Breast epithelium (tissue), 3 donors: ENCODE data around the gene DYNLRB1.

Experiments
- POLR2A ChIP-seq: fragments of 450-650 bp; IDR thresholded peaks from one replicate; pipeline ENCODE4 v1.6.1; 2016; ENCODE audit warnings: antibody characterized with exemption, mild to moderate bottlenecking, moderate library complexity
- TF ChIP-seq, protein P1 (sequence below), 3 donors: fragments of 450-650 bp; IDR thresholded peaks; one replicate each; pipeline ENCODE4 v1.5.1; 2016 to 2017; ENCODE audit warnings: antibody characterized with exemption in 3 of 3, mild to moderate bottlenecking in 3 of 3, moderate library complexity in 3 of 3

DNA sequence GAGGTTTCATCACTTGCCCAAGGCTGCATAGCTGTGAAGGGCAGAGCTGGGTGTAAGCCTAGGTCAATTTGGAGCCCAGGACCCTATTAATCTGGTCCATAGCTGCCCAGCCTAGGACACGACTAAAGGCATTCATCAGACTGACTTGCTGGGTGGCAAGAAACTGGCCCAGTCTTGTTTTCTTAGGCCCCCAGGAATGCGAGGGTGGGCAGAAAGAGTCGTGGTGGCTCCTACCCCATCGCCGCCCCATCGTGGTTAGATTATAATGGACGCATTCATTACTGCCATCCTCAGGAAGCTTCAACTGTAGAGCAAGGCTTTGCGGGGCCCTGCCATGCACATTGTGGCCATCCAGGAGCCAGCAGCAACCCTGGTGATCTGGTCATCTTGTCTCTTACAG is 16.1 kb downstream of the DYNLRB1 start:
- TF ChIP-seq, protein P1, sequence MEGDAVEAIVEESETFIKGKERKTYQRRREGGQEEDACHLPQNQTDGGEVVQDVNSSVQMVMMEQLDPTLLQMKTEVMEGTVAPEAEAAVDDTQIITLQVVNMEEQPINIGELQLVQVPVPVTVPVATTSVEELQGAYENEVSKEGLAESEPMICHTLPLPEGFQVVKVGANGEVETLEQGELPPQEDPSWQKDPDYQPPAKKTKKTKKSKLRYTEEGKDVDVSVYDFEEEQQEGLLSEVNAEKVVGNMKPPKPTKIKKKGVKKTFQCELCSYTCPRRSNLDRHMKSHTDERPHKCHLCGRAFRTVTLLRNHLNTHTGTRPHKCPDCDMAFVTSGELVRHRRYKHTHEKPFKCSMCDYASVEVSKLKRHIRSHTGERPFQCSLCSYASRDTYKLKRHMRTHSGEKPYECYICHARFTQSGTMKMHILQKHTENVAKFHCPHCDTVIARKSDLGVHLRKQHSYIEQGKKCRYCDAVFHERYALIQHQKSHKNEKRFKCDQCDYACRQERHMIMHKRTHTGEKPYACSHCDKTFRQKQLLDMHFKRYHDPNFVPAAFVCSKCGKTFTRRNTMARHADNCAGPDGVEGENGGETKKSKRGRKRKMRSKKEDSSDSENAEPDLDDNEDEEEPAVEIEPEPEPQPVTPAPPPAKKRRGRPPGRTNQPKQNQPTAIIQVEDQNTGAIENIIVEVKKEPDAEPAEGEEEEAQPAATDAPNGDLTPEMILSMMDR (IDR thresholded peaks at IDR 0.05): no peak
- no peak for TF ChIP-seq POLR2A
